Measurements from ENCODE around the gene RHO.

Gene RHO

GRCh38 chr3:129555616-129556357 lies 27.3 kb downstream of the RHO start:
- Histone ChIP-seq H3K4me1 (ENCODE audit: low read length) (peaks cover 7% of the 10 kb centered on the region), H3K27ac (ENCODE audit: low read length) (no peak overlapping the region), H3K9ac (ENCODE audit: low read length) (no peak overlapping the region), H3F3A (ENCODE audit: insufficient read depth, low read length) (no peaks in the 10 kb centered on the region), H3K27me3 (replicated peaks; ENCODE audit: insufficient read depth, low read length) (no peaks in the 10 kb centered on the region), H2AFZ (ENCODE audit: low read length) (no peak overlapping the region), H3K36me3 (replicated peaks; ENCODE audit: insufficient read depth, low read length) (no peaks in the 10 kb centered on the region), H3K9me2 (replicated peaks; ENCODE audit: insufficient read depth, low read length) (no peaks in the 10 kb centered on the region), H3K9me3 (replicated peaks; ENCODE audit: insufficient read depth, low read length) (no peaks in the 10 kb centered on the region), H3K4me2 (ENCODE audit: low read depth, low read length) (no peak overlapping the region), H3K4me3 (ENCODE audit: low read length) (no peak overlapping the region), H4K20me1 (ENCODE audit: insufficient read depth, low read length) (no peaks in the 10 kb centered on the region), H3K79me2 (ENCODE audit: low read length) (no peaks in the 10 kb centered on the region)
- DNase-seq, result no peak
- no peak for TF ChIP-seq CTCF (IDR thresholded peaks at IDR 0.05; ENCODE audit: low read length)
- no peak for TF ChIP-seq EZH2 (optimal IDR thresholded peaks at IDR 0.05; ENCODE audit: low read depth, low read length)
- TF ChIP-seq EZH2phosphoT487 (IDR thresholded peaks at IDR 0.05; ENCODE audit: low read length), result no peak

GRCh38 chr3:129556358-129556695 lies 27.9 kb downstream of the RHO start:
- Histone ChIP-seq H3K4me1 (ENCODE audit: low read length) (peaks cover 7% of the 10 kb centered on the region), H3K4me3 (ENCODE audit: low read length) (no peak overlapping the region), H3K9me2 (replicated peaks; ENCODE audit: insufficient read depth, low read length) (no peaks in the 10 kb centered on the region), H3K27me3 (replicated peaks; ENCODE audit: insufficient read depth, low read length) (no peaks in the 10 kb centered on the region), H3F3A (ENCODE audit: insufficient read depth, low read length) (no peaks in the 10 kb centered on the region), H4K20me1 (ENCODE audit: insufficient read depth, low read length) (no peaks in the 10 kb centered on the region), H3K4me2 (ENCODE audit: low read depth, low read length) (no peak overlapping the region), H3K9ac (ENCODE audit: low read length) (no peak overlapping the region), H3K36me3 (replicated peaks; ENCODE audit: insufficient read depth, low read length) (no peaks in the 10 kb centered on the region), H3K27ac (ENCODE audit: low read length) (no peak overlapping the region), H3K79me2 (ENCODE audit: low read length) (no peaks in the 10 kb centered on the region), H2AFZ (ENCODE audit: low read length) (no peak overlapping the region), H3K9me3 (replicated peaks; ENCODE audit: insufficient read depth, low read length) (no peaks in the 10 kb centered on the region)
- DNase-seq, result no peak
- TF ChIP-seq EZH2 (optimal IDR thresholded peaks at IDR 0.05; ENCODE audit: low read depth, low read length) (no peak), CTCF (IDR thresholded peaks at IDR 0.05; ENCODE audit: low read length) (no peak), EZH2phosphoT487 (IDR thresholded peaks at IDR 0.05; ENCODE audit: low read length) (no peak)

- no peak overlapping the region for H3K9ac ChIP-seq (ENCODE audit: low read length)
- H3K9me3 ChIP-seq (replicated peaks; ENCODE audit: insufficient read depth, low read length), result no peaks in the 10 kb centered on the region
- no peaks in the 10 kb centered on the region for H3K36me3 ChIP-seq (replicated peaks; ENCODE audit: insufficient read depth, low read length)
- peaks cover 7% of the 10 kb centered on the region for H3K4me1 ChIP-seq (ENCODE audit: low read length)
- H3F3A ChIP-seq (ENCODE audit: insufficient read depth, low read length), result no peaks in the 10 kb centered on the region
- H3K79me2 ChIP-seq (ENCODE audit: low read length), result no peaks in the 10 kb centered on the region
- H2AFZ ChIP-seq (ENCODE audit: low read length), result no peak overlapping the region
- no peaks in the 10 kb centered on the region for H3K27me3 ChIP-seq (replicated peaks; ENCODE audit: insufficient read depth, low read length)
- H4K20me1 ChIP-seq (ENCODE audit: insufficient read depth, low read length), result no peaks in the 10 kb centered on the region
- no peaks in the 10 kb centered on the region for H3K9me2 ChIP-seq (replicated peaks; ENCODE audit: insufficient read depth, low read length)
- H3K4me3 ChIP-seq (ENCODE audit: low read length), result no peak overlapping the region
- H3K27ac ChIP-seq (ENCODE audit: low read length), result no peak overlapping the region
- TF ChIP-seq EZH2 (optimal IDR thresholded peaks at IDR 0.05; ENCODE audit: low read depth, low read length) (no peak), CTCF (IDR thresholded peaks at IDR 0.05; ENCODE audit: low read length) (no peak), EZH2phosphoT487 (IDR thresholded peaks at IDR 0.05; ENCODE audit: low read length) (no peak)
- no peak overlapping the region for H3K4me2 ChIP-seq (ENCODE audit: low read depth, low read length)
- DNase-seq, result no peak
Measured at GRCh38 chr3:129556890-129557547, 28.6 kb downstream of the RHO start.

All from MM.1S (cell line).